NCI-H2107 treated with DMSO at 0.1 percent for 48 hours (cell line): Measurements from ENCODE around the gene DYNC1LI2.
"Not testable (repeated sequence)": the region's sequence is repeated elsewhere in the genome, so short reads cannot be mapped to it uniquely, and the experiment has no call there.

ENCODE experiments used
- DNase-seq: peaks from one replicate; lab custom pipeline; 2025; ENCODE audit not compliant: unreplicated experiment; lab: John Stamatoyannopoulos, UW

The DYNC1LI2 gene

DNA sequence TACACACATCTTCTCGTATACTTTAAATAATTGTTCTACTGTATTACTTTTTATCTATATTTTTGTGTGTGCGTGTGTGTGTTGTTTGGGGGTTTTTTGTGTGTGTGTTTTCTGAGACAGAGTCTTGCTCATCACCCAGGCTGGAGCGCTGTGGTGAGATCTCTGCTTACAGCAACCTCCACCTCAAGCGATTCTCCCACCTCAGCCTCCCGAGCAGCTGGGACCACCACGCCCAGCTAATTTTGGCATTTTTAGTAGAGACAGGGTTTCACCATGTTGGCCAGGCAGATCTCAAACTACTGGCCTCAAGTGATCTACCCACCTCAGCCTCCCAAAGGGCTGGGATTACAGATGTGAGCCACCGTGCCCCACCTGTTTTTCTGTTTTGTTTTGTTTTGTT, 53.4 kb downstream of the DYNC1LI2 start:
- DNase-seq: no peak

DNA sequence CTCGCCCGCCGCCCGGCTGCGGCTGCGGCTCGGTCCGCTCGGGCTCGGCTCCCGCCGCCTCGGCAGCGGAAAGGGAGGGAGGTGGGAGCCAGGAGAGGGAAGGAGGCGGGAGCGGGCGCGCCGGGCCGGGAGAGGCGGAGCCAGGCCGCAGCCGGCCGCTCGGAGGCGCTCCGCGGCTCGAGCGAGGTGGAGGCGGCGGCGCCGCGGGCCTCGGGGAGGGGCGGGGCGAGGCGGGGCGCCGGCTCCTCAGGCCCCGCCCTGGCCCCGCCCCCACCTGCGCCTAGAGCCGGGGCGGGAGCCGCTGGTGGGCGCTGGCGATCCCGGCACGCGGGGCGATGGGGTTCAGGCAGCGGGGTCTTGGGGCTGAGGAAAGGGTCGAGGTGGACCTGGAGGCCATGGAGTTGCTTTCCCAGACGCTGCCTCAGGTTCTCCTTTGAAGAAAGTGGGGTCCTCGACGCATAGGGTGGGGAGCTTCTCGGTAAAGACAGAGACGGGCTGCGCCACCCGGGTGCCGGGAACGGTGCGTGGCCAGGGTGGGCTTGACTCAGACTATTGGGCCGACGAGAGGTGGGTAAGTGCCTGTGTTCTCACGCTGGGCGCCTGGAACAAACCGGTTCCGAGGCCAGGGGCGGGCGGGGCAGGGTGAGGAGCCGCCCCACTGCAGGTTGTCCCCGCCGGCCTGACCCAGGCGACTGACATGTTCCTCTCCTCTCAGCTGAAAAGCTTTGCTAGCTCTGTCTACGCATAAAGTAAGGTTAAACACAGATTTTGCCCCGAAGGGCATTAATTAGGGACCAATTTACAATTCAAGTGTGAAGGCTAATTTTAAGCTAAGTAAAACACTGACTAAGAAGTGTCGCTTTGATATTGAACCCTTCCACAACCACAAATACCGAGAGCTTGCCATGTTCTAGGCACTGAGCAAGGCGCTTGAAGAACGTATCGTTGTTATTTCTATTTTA, 54.5 kb downstream of the DYNC1LI2 start, which contains the start of gene CMTM4:
TSS of gene CMTM4 (minus strand) at position 75 of the 962 bp plus-strand sequence. CDS start 218 bp downstream, outside the sequence.
- DNase-seq: peak; percentile 31

GRCh38 chr16:66695935-66696668, 55.3 kb downstream of the DYNC1LI2 start:
- peak; percentile 34 for DNase-seq

DNA sequence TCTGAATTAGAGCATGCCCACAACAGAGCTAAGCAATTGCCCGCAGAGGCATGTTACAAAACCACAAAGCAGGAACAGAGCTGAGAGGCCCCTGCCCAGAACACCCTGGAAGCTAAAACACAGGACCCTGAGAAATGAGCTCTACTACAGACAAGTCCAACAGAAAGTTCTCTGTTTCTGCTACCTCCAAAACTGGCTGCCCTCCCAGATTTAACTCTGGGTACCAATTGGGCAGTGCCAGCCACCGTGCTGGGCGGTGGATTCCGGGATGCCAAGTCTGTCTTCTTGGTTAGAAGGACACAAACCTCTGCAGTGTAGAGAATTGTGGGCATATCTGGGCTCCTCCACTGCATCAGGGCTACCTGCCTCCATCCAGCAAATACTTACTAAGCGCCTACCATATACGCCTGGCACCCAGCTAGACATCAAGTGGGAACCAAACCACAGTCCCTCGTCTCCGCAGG, 55.9 kb downstream of the DYNC1LI2 start:
- no peak for DNase-seq

DNA sequence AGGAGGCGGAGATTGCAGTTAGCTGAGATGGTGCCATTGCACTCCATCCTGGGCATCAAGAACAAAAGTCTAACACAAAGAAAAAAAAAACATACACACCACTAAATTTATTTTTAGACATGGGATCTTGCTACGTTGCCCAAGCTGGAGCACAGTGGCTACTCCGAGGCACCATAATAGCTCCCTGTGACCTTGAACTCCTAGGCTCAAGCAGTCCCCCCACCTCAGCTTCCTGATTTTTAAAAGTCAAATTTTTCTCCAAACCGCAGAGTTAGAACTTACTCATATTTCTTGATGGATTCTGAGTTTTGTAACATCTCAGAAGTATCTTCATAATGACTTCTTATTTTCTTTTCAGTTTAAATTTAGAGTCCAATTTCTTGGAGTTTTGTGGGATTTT, 58.3 kb downstream of the DYNC1LI2 start:
- no peak for DNase-seq

DNA sequence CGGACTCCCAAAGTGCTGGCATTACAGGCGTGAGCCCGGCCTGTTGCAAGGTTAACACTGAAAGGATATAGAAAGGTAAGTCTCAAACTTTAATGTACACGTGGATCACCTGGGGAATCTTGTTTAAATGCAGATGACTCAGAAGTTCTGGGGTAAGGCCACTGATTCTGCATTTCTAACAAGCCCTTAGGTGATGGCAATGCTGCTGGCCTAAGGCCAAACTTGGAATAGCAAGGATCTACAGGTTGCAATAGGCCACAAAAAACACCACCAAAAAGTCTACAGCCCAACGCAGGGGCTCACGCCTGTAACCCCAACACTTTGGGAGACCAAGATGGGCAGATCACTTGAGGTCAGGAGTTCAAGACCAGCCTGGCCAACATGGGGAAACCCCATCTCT, 59.1 kb downstream of the DYNC1LI2 start:
- no peak for DNase-seq

- DNase-seq: no peak
These were observed 60.2 kb downstream of the DYNC1LI2 start for GRCh38 chr16:66691234-66691633.

DNA sequence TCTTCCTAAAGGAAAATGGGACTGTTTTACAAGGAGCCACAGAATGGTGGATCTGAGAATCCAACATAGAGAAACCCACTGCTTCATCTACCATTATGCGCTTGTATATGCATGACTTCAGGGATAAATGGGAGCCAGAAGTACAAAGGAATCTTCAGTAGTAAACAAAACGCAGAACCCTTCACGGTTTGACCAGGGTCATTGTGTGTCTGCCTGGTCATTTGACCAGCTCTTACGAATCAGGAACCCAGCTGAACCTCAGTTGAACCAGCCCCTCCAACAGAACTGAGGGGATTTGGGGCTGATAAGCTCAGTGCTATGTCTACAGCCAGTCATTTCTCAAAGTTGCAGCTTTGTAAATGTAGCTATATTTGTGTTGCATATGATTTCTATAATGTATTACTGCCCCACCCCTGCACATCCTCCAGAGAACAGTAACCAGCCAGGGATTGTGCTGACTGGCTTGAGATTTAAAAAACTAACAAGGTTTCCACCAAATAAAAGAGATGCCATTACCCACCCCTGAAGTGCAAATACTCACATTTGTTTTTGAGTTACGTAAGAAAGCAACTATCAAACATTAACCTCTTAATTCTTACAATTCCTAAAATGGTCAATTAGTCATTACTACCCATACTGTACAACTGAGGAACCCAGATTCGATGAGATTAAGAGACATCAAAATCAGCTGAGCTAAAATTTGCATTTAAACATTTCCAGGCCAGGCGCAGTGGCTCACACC, 61.1 kb downstream of the DYNC1LI2 start:
- no peak for DNase-seq

DNA sequence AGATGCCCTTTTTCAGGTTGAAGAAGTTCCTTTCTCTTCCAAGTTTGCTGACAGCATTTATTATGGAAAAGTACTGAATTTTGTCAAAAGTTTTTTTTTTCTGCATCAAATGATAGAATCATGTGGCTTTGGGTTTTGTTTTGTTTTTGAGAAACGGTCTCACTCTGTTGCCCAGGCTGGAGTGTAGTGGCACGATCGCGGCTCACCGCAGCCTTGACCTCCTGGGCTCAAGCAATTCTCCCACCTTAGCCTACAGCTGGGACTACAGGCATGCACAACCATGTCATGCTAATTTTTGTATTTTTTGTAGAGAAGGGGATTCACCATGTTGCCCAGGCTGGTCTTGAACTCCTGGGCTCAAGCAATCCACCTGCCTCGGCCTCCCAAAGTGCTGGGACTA, 62.1 kb downstream of the DYNC1LI2 start:
- DNase-seq: no peak

DNA sequence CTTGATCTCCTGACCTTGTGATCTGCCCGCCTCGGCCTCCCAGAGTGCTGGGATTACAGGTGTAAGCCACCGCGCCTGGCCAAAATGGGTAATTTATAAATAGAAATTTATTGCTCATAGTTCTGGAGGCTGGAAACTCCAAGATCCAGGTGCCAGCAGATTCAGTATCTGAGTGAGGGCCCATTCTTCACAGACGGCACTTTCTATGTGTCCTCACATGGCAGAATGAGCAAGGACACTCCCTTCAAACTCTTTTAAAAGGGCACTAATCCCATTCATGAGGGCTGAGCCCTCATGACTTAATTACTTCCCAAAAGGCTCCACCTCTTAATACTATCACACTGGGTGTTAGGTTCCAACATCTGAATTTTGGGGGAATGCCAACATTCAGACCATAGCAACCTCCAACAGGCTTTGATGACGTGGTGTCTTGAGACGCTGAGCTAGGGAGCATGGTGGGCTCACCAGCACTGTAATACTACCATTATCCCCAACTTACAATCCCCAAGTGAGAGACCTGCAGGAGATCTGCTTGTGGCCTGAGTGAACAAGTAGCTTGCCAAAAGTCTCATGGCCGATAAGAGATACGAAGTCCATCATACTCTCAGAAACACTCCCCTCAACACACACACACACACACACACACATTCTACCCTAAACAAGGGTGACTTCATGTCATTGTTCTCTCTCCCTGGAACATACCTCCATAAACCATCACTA, 63.3 kb downstream of the DYNC1LI2 start:
- no peak for DNase-seq

GRCh38 chr16:66685501-66686115, 65.8 kb downstream of the DYNC1LI2 start:
- not testable (repeated sequence) for DNase-seq

DNA sequence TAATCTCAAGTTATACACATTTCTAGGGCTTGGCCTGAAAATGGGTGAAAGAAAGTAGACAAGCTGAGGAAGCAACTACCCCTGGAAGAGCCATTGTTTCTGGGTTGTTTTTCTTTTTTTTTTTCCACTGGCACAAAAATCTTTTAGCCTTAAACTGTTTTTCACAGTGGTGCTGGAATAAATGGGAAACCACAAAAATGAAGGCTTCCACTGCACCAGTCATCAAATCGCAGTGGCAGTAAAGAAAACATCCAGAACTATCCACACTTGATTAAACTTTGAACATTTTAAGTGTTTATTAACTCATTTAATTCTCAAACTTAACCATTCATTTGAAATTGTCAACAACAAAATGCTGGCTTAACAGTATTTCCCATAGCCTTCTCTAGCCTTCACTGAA, 69.1 kb downstream of the DYNC1LI2 start:
- DNase-seq: no peak

DNA sequence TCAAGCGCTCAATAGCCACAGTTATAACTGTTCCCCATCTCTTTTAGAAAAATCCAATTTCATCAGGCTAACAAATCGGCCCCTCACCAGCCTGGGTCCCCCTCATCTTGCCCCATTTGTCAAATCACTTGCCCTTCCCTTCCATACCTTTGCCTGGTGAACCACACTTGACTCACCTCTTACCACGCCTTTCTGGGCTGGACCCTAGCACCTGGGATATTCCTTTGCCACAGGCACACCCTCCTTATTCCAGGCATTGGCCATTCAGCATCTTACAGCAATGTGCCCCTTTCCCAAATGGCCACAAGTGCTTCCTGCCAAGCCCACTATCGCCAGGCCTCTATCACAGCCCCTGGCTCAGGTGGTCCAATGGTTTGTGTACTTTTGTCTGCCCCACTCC, 69.7 kb downstream of the DYNC1LI2 start:
- DNase-seq: no peak

DNA sequence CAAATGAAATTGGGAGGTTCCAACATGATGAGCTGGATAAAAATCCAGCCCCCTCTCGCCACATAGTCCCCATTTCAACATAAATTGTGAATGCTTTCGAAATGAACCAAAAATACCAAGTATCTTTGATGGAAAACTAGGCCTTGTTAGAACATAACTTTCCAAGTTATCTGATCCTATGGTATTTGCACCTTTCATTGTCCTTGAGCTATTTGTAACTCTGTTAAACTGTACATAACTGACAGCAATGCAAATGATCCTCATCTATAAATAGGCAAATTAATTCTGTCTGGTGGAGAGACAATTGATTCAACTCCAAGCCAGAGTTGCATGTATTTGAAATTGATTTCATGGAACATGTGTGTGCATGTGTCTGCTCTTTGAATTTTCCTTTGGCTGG, 73.1 kb downstream of the DYNC1LI2 start:
- no peak for DNase-seq

- DNase-seq: no peak
These were observed 73.6 kb downstream of the DYNC1LI2 start for GRCh38 chr16:66677836-66678235.

DNA sequence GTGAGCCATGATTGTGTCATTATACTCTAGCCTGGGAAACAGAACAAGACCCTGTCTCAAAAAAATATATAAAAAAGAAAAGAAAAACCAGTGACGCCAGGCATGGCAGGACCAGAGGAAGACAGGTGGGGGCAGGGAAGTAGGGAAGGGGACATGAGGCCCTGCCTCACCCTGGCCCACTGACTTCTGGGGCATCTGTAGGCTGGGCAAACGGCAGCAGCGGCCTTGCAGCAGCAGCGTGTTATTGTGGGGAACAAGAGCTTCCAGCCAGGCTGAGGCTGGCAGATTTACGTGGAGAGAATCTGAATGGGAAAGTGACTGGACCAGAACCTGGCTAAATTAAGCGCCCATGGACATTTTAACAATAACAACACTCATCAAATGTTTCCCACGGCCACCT, 74.2 kb downstream of the DYNC1LI2 start:
- DNase-seq: no peak

- no peak for DNase-seq
These were observed 74.8 kb downstream of the DYNC1LI2 start for GRCh38 chr16:66676599-66676998.

- DNase-seq: no peak
These were observed 77.7 kb downstream of the DYNC1LI2 start for GRCh38 chr16:66673691-66674090.
